HCT116 (cell line): Measurements from ENCODE around the gene SLC12A3.

Source experiments
- RAD21 ChIP-seq: IDR thresholded peaks from 2 replicates; pipeline ENCODE4 v1.6.1; 2012; ENCODE audit warnings: low read depth, mild to moderate bottlenecking
- ZFX ChIP-seq: fragments of 450-650 bp; IDR thresholded peaks from 2 replicates; pipeline ENCODE4 v1.6.1; 2017
- TF ChIP-seq, protein P1 (sequence below), 3 experiments: fragments of 200-600 bp in 1 of 3; sonication (generic) in 1 of 3; IDR thresholded peaks in 2 of 3; conservative IDR thresholded peaks in 1 of 3; 2 replicates each; pipeline ENCODE4 v1.5.1; 2012 to 2017; ENCODE audit warnings: low read depth in 2 of 3, low read length in 2 of 3, antibody characterized with exemption in 1 of 3, borderline replicate concordance in 1 of 3, control low read depth in 1 of 3, mild to moderate bottlenecking in 1 of 3, mixed read lengths in 1 of 3, mixed run types in 1 of 3, moderate library complexity in 1 of 3; ENCODE audit not compliant: insufficient read depth in 1 of 3
- TF ChIP-seq, protein P2 (sequence below): IDR thresholded peaks from 2 replicates; pipeline ENCODE4 v1.6.1; 2012; ENCODE audit warnings: low read depth

- TF ChIP-seq, protein P1, sequence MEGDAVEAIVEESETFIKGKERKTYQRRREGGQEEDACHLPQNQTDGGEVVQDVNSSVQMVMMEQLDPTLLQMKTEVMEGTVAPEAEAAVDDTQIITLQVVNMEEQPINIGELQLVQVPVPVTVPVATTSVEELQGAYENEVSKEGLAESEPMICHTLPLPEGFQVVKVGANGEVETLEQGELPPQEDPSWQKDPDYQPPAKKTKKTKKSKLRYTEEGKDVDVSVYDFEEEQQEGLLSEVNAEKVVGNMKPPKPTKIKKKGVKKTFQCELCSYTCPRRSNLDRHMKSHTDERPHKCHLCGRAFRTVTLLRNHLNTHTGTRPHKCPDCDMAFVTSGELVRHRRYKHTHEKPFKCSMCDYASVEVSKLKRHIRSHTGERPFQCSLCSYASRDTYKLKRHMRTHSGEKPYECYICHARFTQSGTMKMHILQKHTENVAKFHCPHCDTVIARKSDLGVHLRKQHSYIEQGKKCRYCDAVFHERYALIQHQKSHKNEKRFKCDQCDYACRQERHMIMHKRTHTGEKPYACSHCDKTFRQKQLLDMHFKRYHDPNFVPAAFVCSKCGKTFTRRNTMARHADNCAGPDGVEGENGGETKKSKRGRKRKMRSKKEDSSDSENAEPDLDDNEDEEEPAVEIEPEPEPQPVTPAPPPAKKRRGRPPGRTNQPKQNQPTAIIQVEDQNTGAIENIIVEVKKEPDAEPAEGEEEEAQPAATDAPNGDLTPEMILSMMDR (IDR thresholded peaks at IDR 0.05 in 2 of 3, conservative IDR thresholded peaks at IDR 0.05 in 1 of 3; ENCODE audit: borderline replicate concordance in 1 of 3, insufficient read depth in 1 of 3, low read depth in 2 of 3, low read length in 2 of 3): no peak
- TF ChIP-seq ZFX: no peak
- TF ChIP-seq, protein P2, sequence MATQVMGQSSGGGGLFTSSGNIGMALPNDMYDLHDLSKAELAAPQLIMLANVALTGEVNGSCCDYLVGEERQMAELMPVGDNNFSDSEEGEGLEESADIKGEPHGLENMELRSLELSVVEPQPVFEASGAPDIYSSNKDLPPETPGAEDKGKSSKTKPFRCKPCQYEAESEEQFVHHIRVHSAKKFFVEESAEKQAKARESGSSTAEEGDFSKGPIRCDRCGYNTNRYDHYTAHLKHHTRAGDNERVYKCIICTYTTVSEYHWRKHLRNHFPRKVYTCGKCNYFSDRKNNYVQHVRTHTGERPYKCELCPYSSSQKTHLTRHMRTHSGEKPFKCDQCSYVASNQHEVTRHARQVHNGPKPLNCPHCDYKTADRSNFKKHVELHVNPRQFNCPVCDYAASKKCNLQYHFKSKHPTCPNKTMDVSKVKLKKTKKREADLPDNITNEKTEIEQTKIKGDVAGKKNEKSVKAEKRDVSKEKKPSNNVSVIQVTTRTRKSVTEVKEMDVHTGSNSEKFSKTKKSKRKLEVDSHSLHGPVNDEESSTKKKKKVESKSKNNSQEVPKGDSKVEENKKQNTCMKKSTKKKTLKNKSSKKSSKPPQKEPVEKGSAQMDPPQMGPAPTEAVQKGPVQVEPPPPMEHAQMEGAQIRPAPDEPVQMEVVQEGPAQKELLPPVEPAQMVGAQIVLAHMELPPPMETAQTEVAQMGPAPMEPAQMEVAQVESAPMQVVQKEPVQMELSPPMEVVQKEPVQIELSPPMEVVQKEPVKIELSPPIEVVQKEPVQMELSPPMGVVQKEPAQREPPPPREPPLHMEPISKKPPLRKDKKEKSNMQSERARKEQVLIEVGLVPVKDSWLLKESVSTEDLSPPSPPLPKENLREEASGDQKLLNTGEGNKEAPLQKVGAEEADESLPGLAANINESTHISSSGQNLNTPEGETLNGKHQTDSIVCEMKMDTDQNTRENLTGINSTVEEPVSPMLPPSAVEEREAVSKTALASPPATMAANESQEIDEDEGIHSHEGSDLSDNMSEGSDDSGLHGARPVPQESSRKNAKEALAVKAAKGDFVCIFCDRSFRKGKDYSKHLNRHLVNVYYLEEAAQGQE: no peak
- TF ChIP-seq RAD21: no peak
Observed at GRCh38 chr16:56871172-56871593, 6.2 kb downstream of the SLC12A3 start.
